HepG2 (cell line): ENCODE results near the gene MLXIPL. TPM values are rescaled to one million over a fixed set of nuclear protein-coding genes. Genes with fewer than 3 reads are reported as not detected.

Source experiments
- ADNP ChIP-seq: sonication (generic); formaldehyde crosslinking; IDR thresholded peaks from 2 replicates; pipeline ENCODE4 v1.4.0; 2020; ENCODE audit warnings: missing genetic modification reagents
- CBX1 ChIP-seq: IDR thresholded peaks from one replicate; pipeline ENCODE4 v1.6.1; 2016; ENCODE audit warnings: antibody characterized with exemption, low read depth
- GMEB1 ChIP-seq: sonication (generic); formaldehyde crosslinking; IDR thresholded peaks from 2 replicates; pipeline ENCODE4 v1.5.1; 2020; ENCODE audit warnings: missing genetic modification reagents, mild to moderate bottlenecking, borderline replicate concordance
- HHEX ChIP-seq: IDR thresholded peaks from 2 replicates; pipeline ENCODE4 v1.6.1; 2016; ENCODE audit warnings: control low read depth
- NCOA1 ChIP-seq: sonication (generic); formaldehyde crosslinking; IDR thresholded peaks from 2 replicates; pipeline ENCODE4 v1.9.0; 2021; ENCODE audit warnings: missing genetic modification reagents
- NFYC ChIP-seq: IDR thresholded peaks from 2 replicates; pipeline ENCODE4 v1.6.1; 2016; ENCODE audit warnings: missing genetic modification reagents, missing compliant biosample characterization
- PCBP2 ChIP-seq: fragments of 200-400 bp; formaldehyde crosslinking; optimal IDR thresholded peaks from 2 replicates; pipeline ENCODE3; 2018; ENCODE audit warnings: low read length, low read depth; ENCODE audit not compliant: poor library complexity, severe bottlenecking
- POLR2AphosphoS5 ChIP-seq: IDR thresholded peaks from 2 replicates; pipeline ENCODE4 v1.6.1; 2012; ENCODE audit warnings: low read depth, low read length
- RBFOX2 ChIP-seq: fragments of 200-400 bp; formaldehyde crosslinking; IDR thresholded peaks from 2 replicates; pipeline ENCODE4 v1.6.1; 2017; ENCODE audit warnings: low read depth, mild to moderate bottlenecking, low read length
- SIN3B ChIP-seq: fragments of 150-350 bp; IDR thresholded peaks from 2 replicates; pipeline ENCODE4 v1.6.1; 2014; ENCODE audit warnings: low read length
- SMARCC2 ChIP-seq: fragments of 450-650 bp; IDR thresholded peaks from 2 replicates; pipeline ENCODE4 v1.6.1; 2017; ENCODE audit warnings: antibody characterized with exemption, mild to moderate bottlenecking
- SNAPC2 ChIP-seq: sonication (generic); formaldehyde crosslinking; IDR thresholded peaks from 2 replicates; pipeline ENCODE4 v1.8.1; 2022; ENCODE audit warnings: mild to moderate bottlenecking, missing genetic modification reagents
- SYNCRIP ChIP-seq: fragments of 200-400 bp; formaldehyde crosslinking; IDR thresholded peaks from 2 replicates; pipeline ENCODE4 v1.6.1; 2018; ENCODE audit warnings: mild to moderate bottlenecking, low read depth, low read length; ENCODE audit not compliant: insufficient read depth
- TBX2 ChIP-seq: sonication (generic); formaldehyde crosslinking; IDR thresholded peaks from 2 replicates; pipeline ENCODE4 v1.5.0; 2020; ENCODE audit warnings: missing genetic modification reagents, mild to moderate bottlenecking, borderline replicate concordance
- TCF7L2 ChIP-seq: IDR thresholded peaks from 2 replicates; pipeline ENCODE4 v1.6.1; 2011; ENCODE audit warnings: mild to moderate bottlenecking, low read depth, low read length, moderate library complexity
- ZBTB21 ChIP-seq: sonication (generic); formaldehyde crosslinking; IDR thresholded peaks from 2 replicates; pipeline ENCODE4 v1.4.0; 2020; ENCODE audit warnings: missing genetic modification reagents
- ZFYVE20 ChIP-seq: sonication (generic); formaldehyde crosslinking; IDR thresholded peaks from 2 replicates; pipeline ENCODE4 v1.8.0; 2023; ENCODE audit warnings: low read depth, mild to moderate bottlenecking, moderate library complexity, missing genetic modification reagents, borderline replicate concordance
- ZNF446 ChIP-seq: sonication (generic); formaldehyde crosslinking; IDR thresholded peaks from 2 replicates; pipeline ENCODE4 v1.5.0; 2020; ENCODE audit warnings: mild to moderate bottlenecking, missing genetic modification reagents
- ZNF496 ChIP-seq: sonication (generic); formaldehyde crosslinking; IDR thresholded peaks from 2 replicates; pipeline ENCODE4 v1.8.1; 2023; ENCODE audit warnings: mild to moderate bottlenecking, moderate library complexity, missing genetic modification reagents; ENCODE audit not compliant: insufficient replicate concordance
- ZNF605 ChIP-seq: sonication (generic); formaldehyde crosslinking; IDR thresholded peaks from 2 replicates; pipeline ENCODE4 v1.8.0; 2022; ENCODE audit warnings: mild to moderate bottlenecking, missing genetic modification reagents
- ZNF615 ChIP-seq: sonication (generic); formaldehyde crosslinking; IDR thresholded peaks from 2 replicates; pipeline ENCODE4 v1.5.0; 2020; ENCODE audit warnings: mild to moderate bottlenecking, missing genetic modification reagents, borderline replicate concordance
- ZNF619 ChIP-seq: sonication (generic); formaldehyde crosslinking; IDR thresholded peaks from 2 replicates; pipeline ENCODE4 v1.4.0; 2020; ENCODE audit warnings: mild to moderate bottlenecking, missing genetic modification reagents
- ZNF878 ChIP-seq: sonication (generic); formaldehyde crosslinking; IDR thresholded peaks from 2 replicates; pipeline ENCODE4 v1.8.1; 2023; ENCODE audit warnings: mild to moderate bottlenecking, missing genetic modification reagents, moderate library complexity
- polyA plus RNA-seq, 8 experiments: library from polyadenylated mRNA; depleted of rRNA in 3 of 8; stranded (reverse) in 7 of 8; unstranded in 1 of 8; fragments of >200 nt; fragmentation: Illumina TruSeq in 4 of 8; extraction: Trizol in 4 of 8; gene quantifications; 2 replicates each; pipeline versions ENCODE4 v1.2.1 to v1.2.3, GENCODE V29; 2011 to 2016; ENCODE audit warnings: low read depth in 4 of 8, missing spikeins in 1 of 8, mixed read lengths in 1 of 8; ENCODE audit not compliant: insufficient read depth in 1 of 8
- total RNA-seq, 5 experiments: library from RNA; depleted of rRNA; stranded (reverse); fragments of >200 nt; fragmentation: Illumina TruSeq; extraction: Trizol; gene quantifications; 2 replicates each; pipeline ENCODE4 v1.2.3, GENCODE V29; 2016; ENCODE audit warnings: low read depth in 1 of 5
- TF ChIP-seq, protein P1 (sequence below): sonication (generic); formaldehyde crosslinking; IDR thresholded peaks from 2 replicates; pipeline ENCODE4 v1.4.0; 2020; ENCODE audit warnings: missing genetic modification reagents, borderline replicate concordance
- TF ChIP-seq, protein P2 (sequence below): sonication (generic); formaldehyde crosslinking; conservative IDR thresholded peaks from 2 replicates; pipeline ENCODE4 v1.4.0; 2020; ENCODE audit warnings: missing genetic modification reagents

MLXIPL gene
- total and polyA plus RNA-seq, 2 of the 13 experiments (the other 11 are each of a cell fraction or from before 2014, with no cell fraction given): 51.6 to 60.1 TPM

- TF ChIP-seq ZBTB21 (CRISPR knock-in tag) (no peak), POLR2AphosphoS5 (peak; percentile 50; the same call in 1 of the 2 replicates), ZNF619 (CRISPR knock-in tag) (0 out of 2 replicates have a peak, but pooled peaks have one; percentile 40), ADNP (CRISPR knock-in tag) (peak; percentile 76), NFYC (CRISPR knock-in tag) (peak; percentile 10; the same call in 1 of the 2 replicates), ZNF446 (peak; percentile 97), GMEB1 (CRISPR knock-in tag) (peak; percentile 91), TCF7L2 (no peak), SNAPC2 (no peak), PCBP2 (no peak), NCOA1 (peak; percentile 91; the same call in 1 of the 2 replicates), ZNF605 (CRISPR knock-in tag) (peak; percentile 97), SIN3B (no peak), SYNCRIP (no peak), CBX1 (no peak), HHEX (CRISPR knock-in tag) (no peak), ZFYVE20 (CRISPR knock-in tag) (peak; percentile 90), ZNF496 (CRISPR knock-in tag) (peak; percentile 17), ZNF878 (CRISPR knock-in tag) (no peak), TBX2 (CRISPR knock-in tag) (peak; percentile 94), ZNF615 (CRISPR knock-in tag) (peak; percentile 66; the same call in 1 of the 2 replicates), SMARCC2 (no peak), RBFOX2 (peak; percentile 86)
- TF ChIP-seq, protein P1, sequence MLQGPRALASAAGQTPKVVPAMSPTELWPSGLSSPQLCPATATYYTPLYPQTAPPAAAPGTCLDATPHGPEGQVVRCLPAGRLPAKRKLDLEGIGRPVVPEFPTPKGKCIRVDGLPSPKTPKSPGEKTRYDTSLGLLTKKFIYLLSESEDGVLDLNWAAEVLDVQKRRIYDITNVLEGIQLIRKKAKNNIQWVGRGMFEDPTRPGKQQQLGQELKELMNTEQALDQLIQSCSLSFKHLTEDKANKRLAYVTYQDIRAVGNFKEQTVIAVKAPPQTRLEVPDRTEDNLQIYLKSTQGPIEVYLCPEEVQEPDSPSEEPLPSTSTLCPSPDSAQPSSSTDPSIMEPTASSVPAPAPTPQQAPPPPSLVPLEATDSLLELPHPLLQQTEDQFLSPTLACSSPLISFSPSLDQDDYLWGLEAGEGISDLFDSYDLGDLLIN (CRISPR knock-in tag): peak; percentile 94; the same call in 1 of the 2 replicates
- TF ChIP-seq, protein P2, sequence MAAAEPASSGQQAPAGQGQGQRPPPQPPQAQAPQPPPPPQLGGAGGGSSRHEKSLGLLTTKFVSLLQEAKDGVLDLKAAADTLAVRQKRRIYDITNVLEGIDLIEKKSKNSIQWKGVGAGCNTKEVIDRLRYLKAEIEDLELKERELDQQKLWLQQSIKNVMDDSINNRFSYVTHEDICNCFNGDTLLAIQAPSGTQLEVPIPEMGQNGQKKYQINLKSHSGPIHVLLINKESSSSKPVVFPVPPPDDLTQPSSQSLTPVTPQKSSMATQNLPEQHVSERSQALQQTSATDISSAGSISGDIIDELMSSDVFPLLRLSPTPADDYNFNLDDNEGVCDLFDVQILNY (CRISPR knock-in tag): no peak
These were observed 66.7 kb downstream of the MLXIPL start, which contains the start of gene BCL7B (continued) for GRCh38 chr7:73557397-73558257.
